ENCODE measurements around the gene EARS2.
"Not testable (repeated sequence)": the region's sequence is repeated elsewhere in the genome, so short reads cannot be mapped to it uniquely, and the experiment has no call there.

EARS2 gene

GRCh38 chr16:23523876-23524385 is 33.2 kb downstream of the EARS2 start:
- no peak for DNase-seq

DNA sequence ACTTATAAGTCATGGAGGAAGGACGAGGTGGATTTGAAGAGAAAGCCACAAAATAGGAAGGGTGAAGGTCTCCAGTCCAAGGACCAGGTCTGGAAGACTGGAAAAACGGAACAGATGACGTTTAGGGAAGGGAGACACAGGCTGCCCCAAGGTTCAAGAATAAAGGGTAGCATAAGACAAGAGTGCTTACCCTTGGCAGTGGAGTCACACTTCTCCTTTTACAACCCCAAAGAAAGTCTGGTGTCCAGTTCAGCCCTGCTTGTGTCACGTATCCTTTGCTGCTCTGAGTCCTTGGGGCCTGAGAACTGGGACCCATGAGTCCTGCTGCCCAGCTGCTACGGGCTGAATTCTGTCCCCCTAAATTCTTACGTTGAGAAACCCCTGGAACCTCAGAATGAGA is 33.8 kb downstream of the EARS2 start:
- no peak for DNase-seq

DNA sequence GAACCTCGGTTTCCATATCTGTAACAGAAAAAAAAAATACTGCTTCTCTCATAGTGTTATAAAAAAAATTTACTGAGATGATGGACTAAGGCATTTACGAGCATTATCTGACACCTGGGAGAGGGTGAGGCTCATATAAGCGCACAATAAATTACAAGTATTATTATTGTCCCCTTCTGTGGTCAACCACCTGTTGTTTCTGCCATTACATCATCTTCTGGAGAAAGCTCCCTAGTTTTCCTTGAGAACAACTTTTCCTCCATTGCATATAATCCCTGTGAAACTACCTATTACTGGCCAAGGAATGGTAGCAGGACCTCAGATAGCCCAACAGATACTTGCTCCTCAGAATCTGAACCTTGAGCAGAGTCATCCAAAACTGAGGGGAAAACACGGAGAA is 35.2 kb downstream of the EARS2 start:
- DNase-seq = no peak

DNA sequence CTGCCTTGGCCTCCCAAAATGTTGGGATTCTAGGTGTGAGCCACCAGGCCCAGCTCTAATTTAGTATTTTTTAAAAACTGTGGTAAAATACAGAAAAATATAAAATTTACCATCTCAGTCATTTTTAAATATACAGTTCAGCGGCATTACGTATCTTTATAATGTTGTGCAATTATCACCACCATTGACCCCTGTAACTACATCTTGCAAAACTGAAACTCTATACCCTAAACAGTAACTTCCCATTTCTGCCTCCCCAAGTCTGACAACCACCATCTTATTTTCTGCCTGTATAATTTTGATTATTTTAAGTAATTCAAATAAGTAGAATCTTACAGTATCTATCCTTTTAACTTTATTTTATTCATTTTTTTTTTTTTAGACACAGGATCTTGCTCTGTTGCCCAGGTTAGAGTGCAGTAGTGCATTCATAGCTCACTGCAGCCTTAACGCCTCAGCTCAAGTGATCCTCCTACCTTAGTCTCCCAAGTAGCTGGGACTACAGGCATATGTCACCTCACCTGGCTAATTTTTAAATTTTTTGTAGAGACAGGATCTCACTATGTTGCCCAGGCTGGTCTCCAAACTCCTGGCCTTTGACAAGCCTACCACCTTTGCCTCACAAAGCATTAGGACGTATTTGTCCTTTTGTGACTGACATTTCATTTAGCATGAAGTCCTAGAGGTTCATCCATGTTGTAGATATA is 36.0 kb downstream of the EARS2 start:
- DNase-seq = no peak

DNA sequence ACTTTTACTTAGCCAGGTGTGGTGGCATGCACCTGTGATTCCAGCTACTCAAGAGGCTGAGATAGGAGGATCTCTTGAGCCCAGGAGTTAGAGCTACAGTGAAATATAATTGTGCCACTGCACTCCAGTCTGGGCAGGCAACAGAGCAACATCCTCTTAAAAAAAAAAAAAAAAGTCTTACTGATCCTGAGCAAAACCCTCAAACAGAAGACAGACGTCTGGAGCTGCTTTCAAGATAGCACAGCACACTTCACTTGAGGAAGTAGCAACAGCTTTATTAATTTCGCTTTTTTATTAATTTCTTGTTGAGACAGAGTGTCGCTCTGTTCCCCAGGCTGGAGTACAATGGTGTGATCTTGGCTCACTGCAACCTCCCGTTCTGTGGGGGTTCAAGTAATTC is 36.6 kb downstream of the EARS2 start:
- DNase-seq = no peak

DNA sequence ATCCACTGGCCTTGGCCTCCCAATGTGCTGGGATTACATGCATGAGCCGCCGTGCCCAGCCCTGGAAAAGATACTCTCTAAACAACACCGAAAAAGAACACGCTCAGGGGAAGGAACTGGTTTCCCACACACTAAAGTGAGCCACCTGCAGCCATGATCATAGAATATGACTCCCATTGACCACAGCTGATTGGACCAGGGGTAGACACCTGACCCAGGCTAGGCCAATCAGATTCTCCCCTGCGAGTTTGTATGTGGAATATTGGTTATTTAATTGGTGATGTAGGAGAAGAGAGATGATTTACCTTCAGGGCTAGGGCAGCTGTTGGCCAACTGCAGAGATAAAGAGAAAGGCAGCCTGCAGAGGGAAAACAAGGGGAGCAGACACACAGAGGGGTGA is 37.9 kb downstream of the EARS2 start:
- DNase-seq = no peak

DNA sequence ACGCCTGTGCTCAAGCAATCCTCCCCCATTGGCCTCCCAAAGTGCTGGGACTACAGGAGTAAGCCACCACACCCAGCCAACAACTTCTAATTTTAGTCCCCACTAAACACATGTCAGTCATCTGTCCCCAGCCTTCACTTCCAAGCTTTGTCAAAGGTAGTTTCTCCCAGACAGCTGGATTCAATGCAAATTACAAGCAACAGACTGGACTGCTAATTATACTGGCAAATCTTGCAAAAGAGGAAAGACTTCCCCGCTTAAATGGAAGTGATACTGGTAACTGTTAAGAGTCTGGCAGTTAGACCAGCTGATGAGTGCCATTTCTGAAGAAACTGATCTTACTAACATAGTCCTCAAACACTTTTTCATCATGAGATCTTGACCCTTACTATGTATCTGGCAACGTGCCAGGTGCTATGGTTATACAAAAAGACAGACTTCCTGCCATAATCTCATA is 38.7 kb downstream of the EARS2 start:
- DNase-seq = peak; percentile 49

- no peak for DNase-seq
Observed at GRCh38 chr16:23516366-23517137, 40.6 kb downstream of the EARS2 start.

GRCh38 chr16:23515881-23516280 is 41.3 kb downstream of the EARS2 start:
- DNase-seq = no peak

DNA sequence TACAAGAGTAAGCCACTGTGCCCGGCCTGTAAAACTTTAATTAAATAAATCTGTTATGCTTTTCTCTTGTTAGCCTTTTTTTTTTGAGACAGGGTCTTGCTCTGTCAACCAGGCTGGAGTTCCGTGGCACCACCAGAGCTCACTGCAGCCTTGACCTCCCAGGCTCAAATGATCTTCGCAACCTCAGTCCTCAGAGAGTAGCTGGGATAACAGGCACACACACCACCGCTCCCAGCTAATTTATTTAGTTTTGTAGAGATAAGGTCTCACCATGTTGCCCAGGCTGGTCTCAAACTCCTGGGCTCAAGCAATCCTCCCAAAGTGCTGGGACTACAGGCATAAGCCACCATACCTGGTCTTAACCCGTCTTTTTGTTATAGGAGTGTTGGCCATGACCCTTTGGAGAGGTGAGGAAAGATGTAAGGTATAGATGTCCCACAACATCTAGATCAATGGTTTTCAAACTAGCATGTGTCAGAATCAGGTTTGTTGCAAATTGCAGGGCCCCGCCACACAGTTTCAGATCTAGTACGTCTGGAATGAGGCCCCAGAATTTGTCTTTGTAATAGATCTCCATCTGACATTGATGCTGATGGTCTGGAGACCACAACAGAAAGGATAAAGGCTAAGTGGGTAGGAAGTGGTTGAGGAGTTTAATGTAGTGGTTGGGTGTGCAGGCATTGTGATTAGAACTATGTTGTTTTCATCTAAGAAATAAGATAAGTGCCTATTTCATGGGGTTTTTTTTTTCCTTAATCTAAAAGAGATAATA is 42.6 kb downstream of the EARS2 start:
- DNase-seq = no peak

GRCh38 chr16:23512168-23512695 is 44.9 kb downstream of the EARS2 start:
- no peak for DNase-seq

- no peak for DNase-seq
Observed at GRCh38 chr16:23511731-23512130, 45.4 kb downstream of the EARS2 start.

- DNase-seq = not testable (repeated sequence)
Observed at GRCh38 chr16:23510915-23511270, 46.3 kb downstream of the EARS2 start.

- DNase-seq = peak; percentile 85
Observed at GRCh38 chr16:23510164-23510914, 46.8 kb downstream of the EARS2 start, which contains the start of gene GGA2. Gene GGA2 (minus strand): TSS chr16:23510494. CDS start chr16:23510411, 83 bp downstream.

- no peak for DNase-seq
Observed at GRCh38 chr16:23509782-23510163, 47.4 kb downstream of the EARS2 start.

DNA sequence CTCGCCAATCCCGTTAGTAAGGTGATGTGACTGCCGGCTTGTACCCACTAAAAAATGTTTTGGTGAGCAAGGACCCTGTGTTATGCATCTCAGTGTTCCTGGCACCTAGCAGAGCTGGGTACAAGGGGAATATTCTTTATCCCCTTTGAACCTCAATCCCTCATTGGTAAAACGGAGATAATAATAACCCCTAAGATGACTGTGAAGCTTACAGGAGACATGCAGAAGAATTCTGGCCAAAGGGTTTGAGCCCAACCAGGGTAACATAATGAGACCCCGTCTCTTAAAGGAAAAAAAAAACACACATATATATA is 47.8 kb downstream of the EARS2 start:
- DNase-seq = no peak

GRCh38 chr16:23508589-23509440 is 48.3 kb downstream of the EARS2 start:
- DNase-seq = peak; percentile 34

GRCh38 chr16:23506606-23506994 is 50.5 kb downstream of the EARS2 start:
- no peak for DNase-seq

GRCh38 chr16:23505671-23506605 is 51.2 kb downstream of the EARS2 start:
- no peak for DNase-seq

DNA sequence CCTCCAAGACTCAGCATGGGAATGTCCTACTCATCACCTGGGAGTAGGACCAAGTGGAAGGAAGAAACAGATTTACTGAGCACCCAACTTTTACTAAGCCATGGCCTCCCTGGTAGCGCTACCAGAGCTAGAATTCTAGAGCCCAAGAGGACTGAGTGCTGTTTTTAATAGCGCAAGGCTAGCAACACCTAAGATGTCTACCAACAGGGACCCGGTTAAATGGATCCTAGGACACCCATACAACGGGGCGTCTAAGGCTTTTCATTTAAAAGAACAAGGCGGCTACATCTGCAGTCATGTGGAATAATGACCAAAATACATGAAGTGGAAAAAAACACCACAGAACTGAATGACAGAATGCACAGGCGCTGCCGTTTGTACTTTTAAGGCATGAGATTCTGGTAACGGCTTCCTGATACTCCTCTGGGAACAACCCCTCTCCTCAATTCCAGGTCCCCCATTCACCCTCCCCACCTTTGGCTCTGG is 51.9 kb downstream of the EARS2 start:
- DNase-seq = no peak
